Stimulated activated CD4-positive, alpha-beta T cell treated with anti-CD3 and anti-CD28 coated beads, Interleukin-15, amount 100 ng/mL, for 1 hour (primary cell): ENCODE data around the gene CCDC83.
"Not testable (repeated sequence)": the region's sequence is repeated elsewhere in the genome, so short reads cannot be mapped to it uniquely, and the experiment has no call there.

ENCODE experiments used
- DNase-seq, 2 donors: peaks; one replicate each; pipeline ENCODE4 v3.0.0-alpha.2; 2020; ENCODE audit warnings: low read depth in 1 of 2, low spot score in 1 of 2

The CCDC83 gene

GRCh38 chr11:85939099-85940015, 84.2 kb downstream of the CCDC83 start:
- DNase-seq: no peak

- no peak for DNase-seq
These were observed 86.3 kb downstream of the CCDC83 start for GRCh38 chr11:85941380-85941973.

GRCh38 chr11:85945296-85945695, 90.1 kb downstream of the CCDC83 start:
- no peak for DNase-seq

- no peak for DNase-seq
These were observed 90.6 kb downstream of the CCDC83 start for GRCh38 chr11:85945788-85946187.

GRCh38 chr11:85946221-85946620, 91.0 kb downstream of the CCDC83 start:
- DNase-seq: no peak

- no peak for DNase-seq
These were observed 92.5 kb downstream of the CCDC83 start for GRCh38 chr11:85947431-85948272.

- DNase-seq: no peak
These were observed 93.7 kb downstream of the CCDC83 start for GRCh38 chr11:85948884-85949283.

- DNase-seq: no peak
These were observed 94.6 kb downstream of the CCDC83 start for GRCh38 chr11:85949798-85950197.

GRCh38 chr11:85950317-85951048, 95.3 kb downstream of the CCDC83 start:
- no peak for DNase-seq

- DNase-seq: no peak
These were observed 95.8 kb downstream of the CCDC83 start for GRCh38 chr11:85951049-85951405.

- no peak for DNase-seq
These were observed 96.4 kb downstream of the CCDC83 start for GRCh38 chr11:85951428-85952107.

- not testable (repeated sequence) for DNase-seq
These were observed 96.9 kb downstream of the CCDC83 start for GRCh38 chr11:85952108-85952485.

- no peak for DNase-seq
These were observed 98.4 kb downstream of the CCDC83 start for GRCh38 chr11:85953491-85954143.

GRCh38 chr11:85955531-85955930, 100.3 kb downstream of the CCDC83 start:
- no peak for DNase-seq

- DNase-seq: no peak
These were observed 105.5 kb downstream of the CCDC83 start for GRCh38 chr11:85960678-85961077.

GRCh38 chr11:85961130-85961529, 105.9 kb downstream of the CCDC83 start:
- no peak for DNase-seq

- DNase-seq: no peak
These were observed 106.8 kb downstream of the CCDC83 start for GRCh38 chr11:85961930-85962363.

- DNase-seq: no peak
These were observed 110.0 kb downstream of the CCDC83 start for GRCh38 chr11:85965202-85965601.

GRCh38 chr11:85967457-85967856, 112.3 kb downstream of the CCDC83 start:
- no peak for DNase-seq
